Measurements from ENCODE around the gene CCDC171. TPM values are rescaled to one million over a fixed set of nuclear protein-coding genes. Genes with fewer than 3 reads are reported as not detected.

CCDC171 gene
- total RNA-seq, 1 donor from 2014 or later: 3.3 TPM

DNA sequence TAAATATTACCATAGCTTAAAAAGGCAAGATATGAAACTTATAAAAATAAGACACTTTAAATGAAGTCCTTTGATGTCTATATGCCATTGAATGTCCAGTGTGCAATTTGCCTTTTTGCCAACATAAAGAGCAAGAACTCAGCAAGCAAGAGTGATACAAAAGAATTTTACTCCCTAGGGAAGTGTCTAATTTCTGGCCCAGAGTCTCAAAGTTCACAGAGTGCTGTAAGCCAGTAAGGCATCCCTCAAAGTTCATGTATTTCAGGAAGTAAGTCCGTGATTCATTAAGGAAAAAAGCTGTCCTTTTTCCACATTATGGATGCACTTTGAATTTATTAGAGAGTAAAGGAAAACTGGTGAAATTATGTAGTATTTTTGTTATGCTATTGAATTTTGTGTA lies 185.2 kb downstream of the CCDC171 start:
- H3K36me3 ChIP-seq (ENCODE audit: control insufficient read depth, insufficient read depth, low read length): no peaks in the 10 kb centered on the region
- no peak for DNase-seq (ENCODE audit: low read depth)
- no peak overlapping the region for H3K4me3 ChIP-seq (ENCODE audit: low read depth, low read length)
- no peaks in the 10 kb centered on the region for H3K27me3 ChIP-seq (ENCODE audit: control insufficient read depth, insufficient read depth, low read length)
- TF ChIP-seq CTCF (IDR thresholded peaks at IDR 0.05; ENCODE audit: insufficient read depth, low read length, poor library complexity, severe bottlenecking): no peak

DNA sequence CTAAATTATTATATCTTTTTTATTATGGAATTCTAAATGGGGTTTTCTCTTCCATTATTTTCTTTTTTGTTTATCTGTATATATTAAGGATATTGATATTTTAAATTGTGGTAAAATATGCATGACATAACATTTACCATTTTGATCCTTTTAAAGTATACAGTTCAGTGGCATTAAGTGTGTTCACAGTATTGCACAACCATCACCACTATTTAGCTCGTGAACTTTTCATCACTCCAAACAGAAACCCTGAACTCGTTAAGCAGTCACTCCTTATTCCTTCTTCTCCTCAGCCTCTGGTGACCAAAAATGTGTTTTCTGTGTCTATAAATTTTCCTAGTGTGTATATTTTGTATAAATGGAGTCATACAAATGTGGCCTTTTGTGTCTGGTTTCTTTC lies 188.2 kb downstream of the CCDC171 start:
- no peak for TF ChIP-seq CTCF (IDR thresholded peaks at IDR 0.05; ENCODE audit: insufficient read depth, low read length, poor library complexity, severe bottlenecking)
- DNase-seq (ENCODE audit: low read depth): no peak
- Histone ChIP-seq H3K4me3 (ENCODE audit: low read depth, low read length) (no peak overlapping the region), H3K27me3 (ENCODE audit: control insufficient read depth, insufficient read depth, low read length) (no peaks in the 10 kb centered on the region), H3K36me3 (ENCODE audit: control insufficient read depth, insufficient read depth, low read length) (no peaks in the 10 kb centered on the region)

DNA sequence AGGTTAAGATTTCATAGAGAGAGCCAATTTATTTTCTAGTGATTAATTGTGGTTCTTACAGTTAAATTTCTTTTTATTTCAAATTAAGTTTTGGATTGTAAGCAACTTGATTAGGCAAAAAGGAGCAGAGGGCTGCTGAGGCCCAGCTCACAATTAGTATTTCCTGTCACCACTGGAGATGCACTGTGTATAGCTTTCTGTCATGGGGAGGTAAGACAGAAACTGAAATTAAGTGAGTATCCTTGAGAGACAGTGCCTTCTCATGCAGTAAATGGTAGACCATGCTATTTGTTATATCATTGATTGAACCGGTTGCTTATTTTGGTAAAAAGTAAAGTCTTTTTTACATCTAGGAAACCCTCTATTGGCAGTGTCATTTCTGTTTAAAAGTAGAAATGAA lies 190.7 kb downstream of the CCDC171 start:
- H3K27me3 ChIP-seq (ENCODE audit: control insufficient read depth, insufficient read depth, low read length): no peaks in the 10 kb centered on the region
- no peak for DNase-seq (ENCODE audit: low read depth)
- TF ChIP-seq CTCF (IDR thresholded peaks at IDR 0.05; ENCODE audit: insufficient read depth, low read length, poor library complexity, severe bottlenecking): no peak
- H3K36me3 ChIP-seq (ENCODE audit: control insufficient read depth, insufficient read depth, low read length): no peaks in the 10 kb centered on the region
- H3K4me3 ChIP-seq (ENCODE audit: low read depth, low read length): no peak overlapping the region

DNA sequence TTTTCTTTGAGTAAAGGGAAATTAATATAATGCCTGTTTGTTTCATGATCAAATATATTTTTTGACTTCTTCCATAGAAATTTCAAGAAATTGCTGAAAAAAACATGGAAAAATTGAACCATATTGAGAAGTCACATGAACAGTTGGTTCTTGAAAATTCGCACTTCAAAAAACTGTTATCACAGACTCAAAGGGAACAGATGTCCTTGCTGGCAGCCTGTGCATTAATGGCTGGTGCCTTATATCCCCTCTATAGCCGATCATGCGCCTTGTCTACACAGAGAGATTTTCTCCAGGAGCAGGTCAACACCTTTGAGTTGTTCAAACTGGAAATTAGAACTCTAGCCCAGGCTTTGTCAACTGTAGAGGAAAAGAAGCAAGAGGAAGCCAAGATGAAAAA lies 191.4 kb downstream of the CCDC171 start:
- Histone ChIP-seq H3K4me3 (ENCODE audit: low read depth, low read length) (no peak overlapping the region), H3K27me3 (ENCODE audit: control insufficient read depth, insufficient read depth, low read length) (no peaks in the 10 kb centered on the region), H3K36me3 (ENCODE audit: control insufficient read depth, insufficient read depth, low read length) (no peaks in the 10 kb centered on the region)
- no peak for TF ChIP-seq CTCF (IDR thresholded peaks at IDR 0.05; ENCODE audit: insufficient read depth, low read length, poor library complexity, severe bottlenecking)
- no peak for DNase-seq (ENCODE audit: low read depth)

GRCh38 chr9:15746905-15747304 lies 194.1 kb downstream of the CCDC171 start:
- no peaks in the 10 kb centered on the region for H3K36me3 ChIP-seq (ENCODE audit: control insufficient read depth, insufficient read depth, low read length)

More at GRCh38 chr9:15746905-15747304, 194.1 kb downstream of the CCDC171 start:
- no peak for DNase-seq (ENCODE audit: low read depth)
- no peaks in the 10 kb centered on the region for H3K27me3 ChIP-seq (ENCODE audit: control insufficient read depth, insufficient read depth, low read length)
- no peak overlapping the region for H3K4me3 ChIP-seq (ENCODE audit: low read depth, low read length)
- TF ChIP-seq CTCF (IDR thresholded peaks at IDR 0.05; ENCODE audit: insufficient read depth, low read length, poor library complexity, severe bottlenecking): no peak
